HG02571 (cell line): ENCODE data around the gene DGKB.

Experiments
- ATAC-seq: cut with Tn5 transposase; IDR thresholded peaks from one replicate; pipeline ENCODE4 v1.9.1; 2021; ENCODE audit warnings: mild to moderate bottlenecking, moderate library complexity; ENCODE audit not compliant: unreplicated experiment

Gene DGKB

GRCh38 chr7:14177876-14178275 lies 724.7 kb downstream of the DGKB start:
- ATAC-seq, result no peak

GRCh38 chr7:14170872-14171271 lies 731.7 kb downstream of the DGKB start:
- no peak for ATAC-seq

- ATAC-seq, result no peak
Measured at GRCh38 chr7:14158111-14158510, 744.4 kb downstream of the DGKB start.

- no peak for ATAC-seq
Measured at GRCh38 chr7:14156436-14156835, 746.1 kb downstream of the DGKB start.

GRCh38 chr7:14148974-14149373 lies 753.6 kb downstream of the DGKB start:
- no peak for ATAC-seq

- ATAC-seq, result no peak
Measured at GRCh38 chr7:14147532-14147931, 755.0 kb downstream of the DGKB start.

- ATAC-seq, result no peak
Measured at GRCh38 chr7:14144538-14144937, 758.0 kb downstream of the DGKB start.

GRCh38 chr7:14144109-14144508 lies 758.4 kb downstream of the DGKB start:
- no peak for ATAC-seq

- ATAC-seq, result no peak
Measured at GRCh38 chr7:14137676-14138075, 764.9 kb downstream of the DGKB start.

- ATAC-seq, result no peak
Measured at GRCh38 chr7:14133752-14134151, 768.8 kb downstream of the DGKB start.

GRCh38 chr7:14125998-14126397 lies 776.6 kb downstream of the DGKB start:
- ATAC-seq, result no peak

- ATAC-seq, result no peak
Measured at GRCh38 chr7:14124716-14125115, 777.8 kb downstream of the DGKB start.

- ATAC-seq, result no peak
Measured at GRCh38 chr7:14123923-14124322, 778.6 kb downstream of the DGKB start.

GRCh38 chr7:14115701-14116100 lies 786.9 kb downstream of the DGKB start:
- no peak for ATAC-seq

GRCh38 chr7:14104861-14105260 lies 797.7 kb downstream of the DGKB start:
- no peak for ATAC-seq

GRCh38 chr7:14096159-14096558 lies 806.4 kb downstream of the DGKB start:
- no peak for ATAC-seq

GRCh38 chr7:14095233-14095950 lies 807.2 kb downstream of the DGKB start:
- ATAC-seq, result no peak
